GM18505 (cell line): ENCODE data around the gene PADI2.

ENCODE experiments used
- ATAC-seq: cut with Tn5 transposase; IDR thresholded peaks from one replicate; pipeline ENCODE4 v1.9.1; 2021; ENCODE audit not compliant: unreplicated experiment
- POLR2A ChIP-seq: IDR thresholded peaks from 4 replicates; pipeline ENCODE4 v1.6.1; 2011; ENCODE audit warnings: borderline replicate concordance; ENCODE audit not compliant: insufficient read depth, insufficient read length; ENCODE audit errors: extremely low read depth

The PADI2 gene

DNA sequence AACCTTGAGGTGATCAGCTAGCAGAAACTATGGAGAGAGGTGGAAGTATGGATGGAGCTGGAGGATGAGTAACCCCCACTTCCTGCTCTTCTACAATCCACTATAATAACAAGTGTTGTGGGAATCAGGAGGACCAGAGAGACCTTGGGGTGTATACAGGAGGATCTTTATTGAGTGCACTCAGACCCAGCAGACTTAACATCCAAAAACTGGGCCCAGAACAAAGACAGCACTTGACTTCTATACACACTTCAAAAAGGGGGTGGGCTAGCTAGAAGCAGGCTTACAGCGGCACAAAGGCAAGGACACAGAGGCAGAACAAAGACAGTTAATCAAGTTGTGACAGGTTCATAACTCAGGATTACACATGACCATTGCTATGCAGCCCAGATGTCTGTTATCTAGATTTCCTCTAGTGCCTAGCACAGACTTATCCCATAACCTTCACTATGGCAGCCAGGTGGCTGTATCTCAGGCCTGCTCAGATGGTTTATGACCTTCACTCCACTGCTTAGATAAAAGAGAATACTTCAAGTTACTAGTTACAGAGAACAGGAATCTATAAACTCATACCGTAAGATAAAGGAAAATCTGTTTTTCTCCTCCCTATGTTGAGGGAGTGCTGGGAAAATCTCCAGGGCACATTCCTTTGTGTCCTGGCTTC, 36.1 kb upstream of the PADI2 start:
- ATAC-seq: no peak

GRCh38 chr1:17149771-17150170, 30.5 kb upstream of the PADI2 start:
- no peak for ATAC-seq
- no peak for TF ChIP-seq POLR2A

More for the DNA sequence above, 36.1 kb upstream of the PADI2 start:
- TF ChIP-seq POLR2A: no peak

GRCh38 chr1:17148950-17149608, 29.8 kb upstream of the PADI2 start:
- TF ChIP-seq POLR2A: no peak

GRCh38 chr1:17145648-17146047, 26.4 kb upstream of the PADI2 start:
- no peak for ATAC-seq
- TF ChIP-seq POLR2A: no peak

More at GRCh38 chr1:17148950-17149608, 29.8 kb upstream of the PADI2 start:
- ATAC-seq: no peak

- ATAC-seq: no peak
- no peak for TF ChIP-seq POLR2A
These were observed 24.5 kb upstream of the PADI2 start for GRCh38 chr1:17143760-17144159.

DNA sequence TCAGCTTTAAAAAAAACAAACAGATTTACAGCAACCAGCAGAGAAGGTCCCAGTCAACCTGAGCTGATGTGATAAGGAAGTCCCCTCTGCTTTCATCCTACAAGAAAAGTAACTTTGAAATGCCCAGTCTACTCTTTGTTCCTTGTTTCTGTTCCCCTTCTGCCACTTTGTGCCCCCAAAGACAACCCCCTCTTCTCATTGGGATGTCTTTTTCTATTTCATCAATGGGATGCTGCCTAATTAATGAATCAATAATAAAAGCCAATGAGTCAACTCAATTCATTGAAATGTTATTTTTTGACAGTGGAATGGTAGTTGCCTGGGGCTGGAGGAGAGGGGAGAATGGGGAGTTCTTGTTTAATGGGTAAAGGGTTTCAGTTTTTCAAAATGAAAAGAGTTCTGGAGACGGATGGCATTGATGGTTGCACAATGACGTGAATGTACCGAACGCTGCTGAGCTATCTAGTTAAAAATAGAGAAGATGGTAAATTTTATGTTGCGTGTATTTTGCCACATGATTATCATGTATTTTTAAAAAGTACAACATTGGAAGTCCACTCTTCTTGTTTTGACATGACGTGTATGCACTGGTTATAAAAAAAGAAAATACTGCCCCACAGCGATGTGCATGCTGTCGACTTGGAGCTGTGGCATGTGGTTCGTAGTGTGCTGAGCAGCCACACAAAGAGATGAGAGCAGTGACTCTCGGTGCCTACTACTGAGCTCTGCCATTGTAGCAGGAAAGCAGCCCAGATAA, 22.4 kb upstream of the PADI2 start:
- peak; percentile 51 for ATAC-seq
- TF ChIP-seq POLR2A: no peak

DNA sequence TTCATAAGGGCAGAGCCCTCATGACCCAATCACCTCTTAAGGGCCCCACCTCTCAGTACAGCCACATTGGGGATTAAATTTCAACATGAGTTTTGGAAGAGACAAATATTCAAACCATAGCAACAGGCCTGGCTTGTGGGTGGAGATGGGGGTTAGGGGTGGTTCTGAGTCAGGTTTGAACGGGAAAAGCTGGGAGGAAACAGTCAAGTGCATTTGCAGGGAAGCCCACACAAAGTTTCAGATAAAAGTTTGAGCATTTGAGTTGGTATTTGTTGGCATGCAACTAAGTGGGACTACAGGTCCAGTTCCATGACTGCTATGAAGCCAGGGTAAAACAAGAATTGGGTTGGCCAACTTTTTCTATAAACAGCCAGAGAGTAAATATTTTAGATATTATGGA, 21.0 kb upstream of the PADI2 start:
- no peak for ATAC-seq
- no peak for TF ChIP-seq POLR2A

DNA sequence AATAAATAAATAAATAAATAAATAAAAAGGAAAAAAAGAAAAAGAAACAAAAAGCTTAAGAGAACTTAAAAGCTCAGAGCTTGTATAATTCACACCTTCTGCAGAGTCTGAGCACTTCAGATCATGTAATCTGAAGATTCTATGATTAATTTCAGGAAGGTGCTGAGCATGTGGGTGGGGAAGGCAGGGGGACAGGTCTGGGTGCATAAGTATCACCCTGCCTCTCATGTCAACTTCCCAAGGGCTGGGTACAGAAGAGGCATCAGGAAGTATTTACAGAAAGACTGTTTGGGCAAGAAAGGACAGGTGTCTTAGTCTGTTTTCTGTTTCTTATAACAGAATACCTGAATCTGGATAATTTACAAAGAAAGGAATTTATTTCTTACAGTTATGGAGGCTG, 20.4 kb upstream of the PADI2 start:
- TF ChIP-seq POLR2A: no peak
- ATAC-seq: no peak

DNA sequence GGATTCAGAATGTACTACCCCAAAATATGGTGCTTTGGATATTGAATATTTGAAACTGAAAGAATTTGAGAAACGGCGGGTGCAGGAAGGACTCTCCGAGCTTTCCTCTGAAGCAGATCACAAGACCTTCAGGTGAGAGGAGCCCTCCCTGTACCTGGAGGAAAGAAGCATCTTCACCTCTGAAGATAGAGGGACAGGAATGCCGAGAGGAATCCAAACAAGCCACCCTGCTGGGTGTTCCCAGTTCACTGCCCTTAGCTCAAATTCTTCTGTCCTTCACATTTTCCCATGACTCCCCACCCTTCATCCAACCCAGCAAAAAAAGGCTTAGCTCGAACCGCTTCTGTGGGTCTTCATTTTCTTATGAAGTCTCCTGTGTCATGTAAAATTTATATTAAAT, 18.2 kb upstream of the PADI2 start:
- no peak for ATAC-seq
- no peak for TF ChIP-seq POLR2A

- no peak for TF ChIP-seq POLR2A
- no peak for ATAC-seq
These were observed 17.7 kb upstream of the PADI2 start for GRCh38 chr1:17136936-17137335.

DNA sequence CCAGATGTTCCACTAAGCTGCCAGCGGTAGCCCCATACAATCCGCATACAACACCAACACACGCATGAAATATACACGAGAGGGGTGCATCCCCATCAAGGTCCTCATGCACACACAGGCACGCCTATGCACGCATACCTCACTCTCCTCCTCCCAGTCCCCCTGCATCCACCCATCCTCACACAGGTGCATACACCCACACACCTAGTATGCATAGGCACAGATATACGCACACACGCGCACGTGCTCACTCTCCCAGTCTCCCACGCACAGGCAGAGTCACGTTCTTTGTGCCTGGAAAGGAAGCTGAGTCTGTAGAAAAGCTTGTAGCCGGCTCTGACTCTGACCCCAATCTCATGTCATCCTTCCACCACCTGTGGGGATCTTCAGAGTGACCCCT, 16.9 kb upstream of the PADI2 start:
- ATAC-seq: no peak
- TF ChIP-seq POLR2A: no peak

GRCh38 chr1:17135530-17135929, 16.3 kb upstream of the PADI2 start:
- no peak for TF ChIP-seq POLR2A
- ATAC-seq: no peak

GRCh38 chr1:17134724-17135123, 15.5 kb upstream of the PADI2 start:
- no peak for TF ChIP-seq POLR2A
- ATAC-seq: no peak

DNA sequence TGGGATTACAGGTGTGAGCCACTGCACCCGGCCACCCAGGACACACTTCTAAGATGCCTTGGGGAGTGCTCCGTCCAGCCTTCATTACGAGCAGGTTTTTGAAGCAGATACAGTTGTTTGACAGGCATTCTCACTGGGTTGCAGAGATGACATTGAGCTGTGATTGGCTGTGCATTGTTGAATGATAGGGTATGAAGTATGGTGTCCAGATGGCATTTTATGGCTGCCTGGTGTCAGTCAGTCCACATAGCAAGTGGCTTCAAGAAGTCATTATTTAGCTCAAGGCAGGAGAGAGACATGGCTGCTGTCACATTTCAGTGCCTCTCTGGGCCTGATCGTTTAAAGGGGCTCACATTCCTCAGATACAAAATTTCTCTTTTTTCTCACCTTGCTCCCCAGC, 14.8 kb upstream of the PADI2 start:
- ATAC-seq: no peak
- no peak for TF ChIP-seq POLR2A
